CD4-positive, alpha-beta T cell treated with Interleukin-15 for 4 hours (primary cell): Measurements from ENCODE around the gene SYN1.

ENCODE experiments used
- DNase-seq: peaks from one replicate; pipeline ENCODE4 v3.0.0-alpha.2; 2020; ENCODE audit warnings: low spot score

Gene SYN1

DNA sequence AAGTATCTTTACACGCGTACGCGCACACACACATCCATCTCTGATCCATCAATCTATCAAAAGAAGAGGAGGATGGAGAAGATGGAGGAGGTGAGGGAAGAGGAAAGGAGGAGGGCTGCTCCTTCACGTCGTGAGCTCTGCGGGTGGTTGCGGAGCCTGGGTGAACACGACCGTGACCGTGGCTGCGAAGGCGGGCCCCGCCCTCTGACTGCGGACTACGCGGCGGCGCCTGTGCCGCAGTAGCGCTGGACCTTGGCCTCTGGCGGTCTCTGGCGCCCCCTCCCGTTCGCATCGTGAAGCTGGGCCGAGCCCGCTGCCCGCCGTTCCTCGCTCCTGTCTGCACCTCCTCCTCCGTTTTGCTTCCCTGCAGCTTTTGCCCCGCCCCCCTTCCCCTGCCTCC, 96.4 kb downstream of the SYN1 start:
- peak; percentile 78 for DNase-seq
